GM12872 (cell line): ENCODE results near the gene FILIP1L.

ENCODE experiments used
- TF ChIP-seq, protein P1 (sequence below): IDR thresholded peaks from 3 replicates; pipeline ENCODE4 v1.5.1; 2011; ENCODE audit warnings: low read depth, mild to moderate bottlenecking, low read length, moderate library complexity; ENCODE audit not compliant: insufficient read depth

Gene FILIP1L

DNA sequence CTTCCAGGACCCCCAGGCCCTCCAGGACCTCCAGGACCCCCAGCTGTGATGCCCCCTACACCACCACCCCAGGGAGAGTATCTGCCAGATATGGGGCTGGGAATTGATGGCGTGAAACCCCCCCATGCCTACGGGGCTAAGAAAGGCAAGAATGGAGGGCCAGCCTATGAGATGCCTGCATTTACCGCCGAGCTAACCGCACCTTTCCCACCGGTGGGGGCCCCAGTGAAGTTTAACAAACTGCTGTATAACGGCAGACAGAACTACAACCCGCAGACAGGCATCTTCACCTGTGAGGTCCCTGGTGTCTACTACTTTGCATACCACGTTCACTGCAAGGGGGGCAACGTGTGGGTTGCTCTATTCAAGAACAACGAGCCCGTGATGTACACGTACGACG lies 318.7 kb downstream of the FILIP1L start:
- TF ChIP-seq, protein P1, sequence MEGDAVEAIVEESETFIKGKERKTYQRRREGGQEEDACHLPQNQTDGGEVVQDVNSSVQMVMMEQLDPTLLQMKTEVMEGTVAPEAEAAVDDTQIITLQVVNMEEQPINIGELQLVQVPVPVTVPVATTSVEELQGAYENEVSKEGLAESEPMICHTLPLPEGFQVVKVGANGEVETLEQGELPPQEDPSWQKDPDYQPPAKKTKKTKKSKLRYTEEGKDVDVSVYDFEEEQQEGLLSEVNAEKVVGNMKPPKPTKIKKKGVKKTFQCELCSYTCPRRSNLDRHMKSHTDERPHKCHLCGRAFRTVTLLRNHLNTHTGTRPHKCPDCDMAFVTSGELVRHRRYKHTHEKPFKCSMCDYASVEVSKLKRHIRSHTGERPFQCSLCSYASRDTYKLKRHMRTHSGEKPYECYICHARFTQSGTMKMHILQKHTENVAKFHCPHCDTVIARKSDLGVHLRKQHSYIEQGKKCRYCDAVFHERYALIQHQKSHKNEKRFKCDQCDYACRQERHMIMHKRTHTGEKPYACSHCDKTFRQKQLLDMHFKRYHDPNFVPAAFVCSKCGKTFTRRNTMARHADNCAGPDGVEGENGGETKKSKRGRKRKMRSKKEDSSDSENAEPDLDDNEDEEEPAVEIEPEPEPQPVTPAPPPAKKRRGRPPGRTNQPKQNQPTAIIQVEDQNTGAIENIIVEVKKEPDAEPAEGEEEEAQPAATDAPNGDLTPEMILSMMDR = no peak

DNA sequence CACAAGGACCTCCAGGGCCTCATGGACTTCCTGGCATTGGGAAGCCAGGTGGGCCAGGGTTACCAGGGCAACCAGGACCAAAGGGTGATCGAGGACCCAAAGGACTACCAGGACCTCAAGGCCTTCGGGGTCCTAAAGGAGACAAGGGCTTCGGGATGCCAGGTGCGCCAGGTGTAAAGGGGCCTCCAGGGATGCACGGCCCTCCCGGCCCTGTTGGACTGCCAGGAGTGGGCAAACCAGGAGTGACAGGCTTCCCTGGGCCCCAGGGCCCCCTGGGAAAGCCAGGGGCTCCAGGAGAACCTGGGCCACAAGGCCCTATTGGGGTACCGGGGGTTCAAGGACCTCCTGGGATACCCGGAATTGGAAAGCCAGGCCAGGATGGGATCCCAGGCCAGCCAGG lies 319.8 kb downstream of the FILIP1L start:
- TF ChIP-seq, protein P1 = no peak

DNA sequence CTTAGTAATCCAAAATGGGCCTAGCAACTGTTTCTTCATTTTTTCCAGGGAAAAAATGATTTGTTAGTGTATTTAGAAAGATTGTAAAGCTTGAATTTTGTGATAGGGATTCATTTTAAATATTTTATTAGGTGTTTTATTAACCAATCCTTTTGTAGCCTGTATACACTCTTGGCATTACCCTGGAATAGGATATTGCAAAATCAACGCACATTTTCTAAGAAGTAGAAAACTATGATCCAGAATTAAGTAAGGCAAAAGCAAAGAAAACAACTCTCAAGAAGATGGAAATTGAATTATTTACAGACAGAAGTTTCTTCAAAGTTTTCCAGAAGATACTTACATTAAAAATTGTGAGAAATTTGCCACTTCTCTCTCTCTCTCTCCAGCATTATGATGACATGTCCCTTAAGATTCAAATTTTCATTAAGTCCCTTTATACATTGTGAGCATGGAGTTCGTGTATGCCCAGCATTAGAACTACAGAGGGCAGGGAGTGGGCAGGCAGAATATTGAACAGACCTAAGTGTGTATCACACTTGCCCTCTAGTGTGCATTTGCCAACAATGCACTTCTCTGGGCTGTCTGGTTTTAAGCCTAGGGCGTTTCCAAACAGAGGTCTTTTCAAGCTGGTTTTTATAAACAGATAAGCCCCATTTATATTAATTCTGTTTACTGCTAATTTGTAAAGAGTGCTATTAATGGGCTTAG lies 325.1 kb downstream of the FILIP1L start:
- TF ChIP-seq, protein P1 = peak; percentile 72
